ENCODE measurements around the gene KCNS3. TPM values are rescaled to one million over a fixed set of nuclear protein-coding genes. Genes with fewer than 3 reads are reported as not detected.

The KCNS3 gene
- total and polyA plus RNA-seq, 9 donors: 0.23 to 5.9 (median 1.2) TPM

DNA sequence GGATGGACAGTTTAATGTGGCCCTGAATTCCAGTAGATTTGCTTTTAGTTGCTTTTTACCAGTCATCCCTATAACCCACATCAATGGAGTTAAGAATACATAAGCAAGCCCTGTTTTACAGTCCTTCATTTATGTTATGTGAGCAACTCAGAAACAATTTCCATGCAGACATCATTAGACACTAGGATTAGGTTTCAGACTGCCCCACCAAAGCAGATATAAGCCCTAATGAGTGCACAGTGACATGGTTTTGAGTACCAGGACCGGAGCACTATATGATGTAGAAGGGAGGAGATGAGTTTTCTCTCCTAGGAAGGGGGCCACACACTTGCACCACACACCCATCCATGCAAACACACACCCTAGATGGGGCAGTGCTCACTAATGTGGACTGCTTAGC is 15.5 kb downstream of the KCNS3 start:
- DNase-seq: no peak
- Histone ChIP-seq H3K9me3 (no peaks in the 10 kb centered on the region), H3K36me3 (no peaks in the 10 kb centered on the region), H3K4me3 (no peak overlapping the region), H3K27me3 (no peaks in the 10 kb centered on the region), H3K4me1 (ENCODE audit: insufficient read depth) (no peaks in the 10 kb centered on the region), H3K27ac (no peak overlapping the region)
- intact Hi-C loops (cut with DNase I): no loop called here
- WGBS, 3 donors: 0 to 57% (median 0%) methylated on average over 1 of the region's 1 CpG
- TF ChIP-seq, protein P1, sequence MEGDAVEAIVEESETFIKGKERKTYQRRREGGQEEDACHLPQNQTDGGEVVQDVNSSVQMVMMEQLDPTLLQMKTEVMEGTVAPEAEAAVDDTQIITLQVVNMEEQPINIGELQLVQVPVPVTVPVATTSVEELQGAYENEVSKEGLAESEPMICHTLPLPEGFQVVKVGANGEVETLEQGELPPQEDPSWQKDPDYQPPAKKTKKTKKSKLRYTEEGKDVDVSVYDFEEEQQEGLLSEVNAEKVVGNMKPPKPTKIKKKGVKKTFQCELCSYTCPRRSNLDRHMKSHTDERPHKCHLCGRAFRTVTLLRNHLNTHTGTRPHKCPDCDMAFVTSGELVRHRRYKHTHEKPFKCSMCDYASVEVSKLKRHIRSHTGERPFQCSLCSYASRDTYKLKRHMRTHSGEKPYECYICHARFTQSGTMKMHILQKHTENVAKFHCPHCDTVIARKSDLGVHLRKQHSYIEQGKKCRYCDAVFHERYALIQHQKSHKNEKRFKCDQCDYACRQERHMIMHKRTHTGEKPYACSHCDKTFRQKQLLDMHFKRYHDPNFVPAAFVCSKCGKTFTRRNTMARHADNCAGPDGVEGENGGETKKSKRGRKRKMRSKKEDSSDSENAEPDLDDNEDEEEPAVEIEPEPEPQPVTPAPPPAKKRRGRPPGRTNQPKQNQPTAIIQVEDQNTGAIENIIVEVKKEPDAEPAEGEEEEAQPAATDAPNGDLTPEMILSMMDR (IDR thresholded peaks at IDR 0.05): no peak
- TF ChIP-seq POLR2A (IDR thresholded peaks at IDR 0.05) (no peak), EP300 (IDR thresholded peaks at IDR 0.05) (no peak)

DNA sequence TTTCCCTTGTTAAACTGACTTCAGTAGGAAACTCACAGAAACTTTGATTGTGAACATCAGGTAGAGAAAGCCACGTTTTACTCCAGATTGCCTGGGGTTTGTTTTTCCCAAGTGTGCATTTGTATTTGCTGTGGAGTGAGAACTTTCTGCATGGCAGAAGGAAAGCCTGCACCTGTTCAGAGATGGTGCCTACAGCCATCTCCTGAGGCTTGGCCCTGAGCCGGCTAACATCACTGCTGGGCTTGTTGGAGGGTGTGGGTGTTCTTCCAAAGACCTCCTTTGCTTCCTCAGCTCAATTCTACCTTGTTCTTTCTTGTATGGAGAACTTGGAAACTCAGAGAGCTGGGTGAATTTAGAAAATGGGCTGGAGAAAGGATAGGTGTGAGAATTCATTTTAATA is 16.1 kb downstream of the KCNS3 start:
- H3K27me3 ChIP-seq: no peaks in the 10 kb centered on the region
- TF ChIP-seq POLR2A (IDR thresholded peaks at IDR 0.05): no peak
- TF ChIP-seq, protein P1 (IDR thresholded peaks at IDR 0.05): no peak
- no peak for TF ChIP-seq EP300 (IDR thresholded peaks at IDR 0.05)
- H3K4me3 ChIP-seq: no peak overlapping the region
- no peaks in the 10 kb centered on the region for H3K9me3 ChIP-seq
- DNase-seq: no peak
- H3K27ac ChIP-seq: no peak overlapping the region
- WGBS, 3 donors: 60 to 72% (median 64%) methylated on average over 2 of the region's 2 CpGs
- intact Hi-C loops (cut with DNase I): no loop called here
- H3K4me1 ChIP-seq (ENCODE audit: insufficient read depth): no peaks in the 10 kb centered on the region
- H3K36me3 ChIP-seq: no peaks in the 10 kb centered on the region

DNA sequence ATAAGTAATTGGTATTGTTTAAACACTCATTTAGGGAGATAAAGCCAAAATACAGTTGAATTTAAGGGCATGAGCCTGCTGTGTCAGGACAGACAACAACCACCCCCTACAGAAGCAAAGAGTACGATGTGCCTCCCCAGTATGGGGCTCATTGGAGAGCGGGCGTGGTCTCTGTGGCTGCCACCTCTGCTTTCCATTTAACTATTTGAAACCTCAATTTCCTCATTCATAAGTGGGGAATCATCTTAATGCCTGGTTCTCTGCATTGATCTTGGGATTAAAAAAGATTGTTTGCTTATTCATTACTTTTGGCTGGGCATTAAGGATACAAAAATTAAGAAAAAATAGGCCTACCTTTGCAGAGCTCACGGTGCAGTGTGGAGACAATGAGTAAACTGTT is 21.4 kb downstream of the KCNS3 start:
- no peak overlapping the region for H3K27ac ChIP-seq
- H3K4me3 ChIP-seq: no peak overlapping the region
- 82 to 87% (median 86%) methylated on average over 4 of the region's 4 CpGs for WGBS, 3 donors
- no peaks in the 10 kb centered on the region for H3K9me3 ChIP-seq
- intact Hi-C loops (cut with DNase I): no loop called here
- H3K36me3 ChIP-seq: no peaks in the 10 kb centered on the region
- no peaks in the 10 kb centered on the region for H3K27me3 ChIP-seq
- no peak for DNase-seq
- TF ChIP-seq POLR2A (IDR thresholded peaks at IDR 0.05) (no peak), EP300 (IDR thresholded peaks at IDR 0.05) (no peak)
- TF ChIP-seq, protein P1 (IDR thresholded peaks at IDR 0.05): no peak
- H3K4me1 ChIP-seq (ENCODE audit: insufficient read depth): no peaks in the 10 kb centered on the region

DNA sequence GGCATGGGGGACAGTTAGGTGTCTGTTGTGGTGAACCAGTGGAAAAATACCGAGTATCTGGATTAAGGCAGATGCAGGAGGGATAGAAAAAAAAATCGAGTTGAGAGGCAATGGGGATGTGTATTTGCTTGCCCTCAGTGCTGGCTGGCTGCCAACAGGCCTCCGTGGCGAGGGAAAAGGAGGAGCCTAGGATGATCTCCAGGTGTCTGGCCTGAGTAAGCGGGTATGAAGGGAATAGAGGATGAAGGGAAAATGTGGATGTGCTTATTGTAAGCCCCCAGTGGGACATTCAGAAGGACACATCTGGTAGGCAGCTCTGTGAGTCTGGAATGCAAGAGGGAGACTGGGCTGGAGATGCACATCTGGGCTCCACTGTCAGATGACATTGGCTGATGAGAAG is 22.8 kb downstream of the KCNS3 start:
- Histone ChIP-seq H3K4me3 (no peak overlapping the region), H3K27ac (no peak overlapping the region), H3K4me1 (ENCODE audit: insufficient read depth) (no peaks in the 10 kb centered on the region), H3K36me3 (no peaks in the 10 kb centered on the region), H3K9me3 (no peaks in the 10 kb centered on the region), H3K27me3 (no peaks in the 10 kb centered on the region)
- intact Hi-C loops (cut with DNase I): no loop called here
- WGBS, 3 donors: 35 to 44% (median 39%) methylated on average over 5 of the region's 5 CpGs
- no peak for DNase-seq
- TF ChIP-seq, protein P1 (IDR thresholded peaks at IDR 0.05): no peak
- no peak for TF ChIP-seq POLR2A (IDR thresholded peaks at IDR 0.05)
- no peak for TF ChIP-seq EP300 (IDR thresholded peaks at IDR 0.05)

DNA sequence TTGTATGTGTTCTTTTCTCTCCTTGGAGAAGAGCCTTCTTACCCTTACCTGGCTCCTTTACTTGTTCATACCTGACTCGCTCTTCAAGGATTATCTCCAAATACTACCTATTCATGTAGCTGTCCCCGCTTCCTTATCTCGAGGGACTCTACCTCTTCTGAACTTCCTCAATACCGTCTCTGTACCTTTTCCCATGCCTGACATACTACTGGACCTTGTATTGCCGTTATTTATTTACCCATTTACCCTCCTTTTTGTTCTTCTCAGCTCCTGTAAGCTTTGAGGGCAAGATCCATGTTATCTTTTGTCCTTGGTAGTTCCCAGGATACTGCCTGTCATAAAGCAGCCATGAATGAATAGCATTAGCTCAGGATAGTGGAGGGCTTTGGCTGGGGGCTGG is 32.5 kb downstream of the KCNS3 start:
- WGBS, 3 donors: 81 to 92% (median 89%) methylated on average over 5 of the region's 5 CpGs
- H3K9me3 ChIP-seq: no peaks in the 10 kb centered on the region
- no peaks in the 10 kb centered on the region for H3K4me1 ChIP-seq (ENCODE audit: insufficient read depth)
- H3K4me3 ChIP-seq: no peak overlapping the region
- H3K27me3 ChIP-seq: no peaks in the 10 kb centered on the region
- H3K27ac ChIP-seq: no peak overlapping the region
- DNase-seq: no peak
- intact Hi-C loops (cut with DNase I): no loop called here
- H3K36me3 ChIP-seq: no peaks in the 10 kb centered on the region
- TF ChIP-seq, protein P1 (IDR thresholded peaks at IDR 0.05): no peak
- TF ChIP-seq POLR2A (IDR thresholded peaks at IDR 0.05) (no peak), EP300 (IDR thresholded peaks at IDR 0.05) (no peak)

Measured in ovary (tissue), 9 donors.